AG09309 (cell line): ENCODE data around the gene ITGB1BP2.
"Not testable (repeated sequence)": the region's sequence is repeated elsewhere in the genome, so short reads cannot be mapped to it uniquely, and the experiment has no call there.

Experiments
- DNase-seq: peaks from one replicate; pipeline ENCODE4 v3.0.0-alpha.2; 2010; ENCODE audit warnings: low read depth
- H3K4me3 ChIP-seq: 2 replicates; pipeline ENCODE4 v1.5.1; 2011; ENCODE audit warnings: mild to moderate bottlenecking, low read depth, low read length, moderate library complexity; ENCODE audit not compliant: control insufficient read depth
- CTCF ChIP-seq: IDR thresholded peaks from 2 replicates; pipeline ENCODE4 v1.5.1; 2011; ENCODE audit warnings: mild to moderate bottlenecking, low read depth, low read length, inconsistent platforms; ENCODE audit not compliant: insufficient read depth, control insufficient read depth; ENCODE audit errors: missing control alignments

ITGB1BP2 gene

GRCh38 chrX:71301195-71301924, at the start of gene ITGB1BP2:
Gene ITGB1BP2 (plus strand): TSS chrX:71301750. CDS start chrX:71301807, 57 bp downstream.
- no peak for DNase-seq
- no peak for TF ChIP-seq CTCF
- no peak within 1 kb of the TSS for H3K4me3 ChIP-seq

GRCh38 chrX:71252221-71252620, 49.3 kb upstream of the ITGB1BP2 start:
- DNase-seq = no peak
- no peak overlapping the region for H3K4me3 ChIP-seq
- TF ChIP-seq CTCF = no peak

- H3K4me3 ChIP-seq = peak overlapping the region; percentile 78
- DNase-seq = no peak
- TF ChIP-seq CTCF = peak; percentile 60
Measured at GRCh38 chrX:71253253-71254091, 48.1 kb upstream of the ITGB1BP2 start.

- H3K4me3 ChIP-seq = peak within 1 kb of the TSS; percentile 78
- no peak for TF ChIP-seq CTCF
- peak; percentile 31 for DNase-seq
Measured at GRCh38 chrX:71254092-71254963, 47.2 kb upstream of the ITGB1BP2 start, which contains the start of gene ZMYM3. Gene ZMYM3 (minus strand): TSS chrX:71254140. CDS start chrX:71253255, 885 bp downstream.

GRCh38 chrX:71256051-71256450, 45.5 kb upstream of the ITGB1BP2 start:
- TF ChIP-seq CTCF = no peak
- no peak for DNase-seq
- H3K4me3 ChIP-seq = no peak overlapping the region

- TF ChIP-seq CTCF = no peak
- no peak overlapping the region for H3K4me3 ChIP-seq
- DNase-seq = no peak
Measured at GRCh38 chrX:71256856-71257255, 44.7 kb upstream of the ITGB1BP2 start.

- not testable (repeated sequence) for H3K4me3 ChIP-seq, DNase-seq
Measured at GRCh38 chrX:71268624-71269023, 32.9 kb upstream of the ITGB1BP2 start.
